ENCODE measurements around the gene CLCNKB. TPM values are rescaled to one million over a fixed set of nuclear protein-coding genes. Genes with fewer than 3 reads are reported as not detected.
A peak's percentile ranks its signal among the peaks of the same experiment; 100 is the strongest.

Gene CLCNKB
- total RNA-seq (not detected), total RNA-seq (0 to 0.13 (median 0) reads per million in 172 experiments)
- polyA plus RNA-seq (2013, experiment 1 of 2): not detected
- polyA plus RNA-seq (2013, experiment 2 of 2): 0.01 TPM

- intact Hi-C loops (cut with DNase I, micrococcal nuclease): no loop called here
- Histone ChIP-seq H3K4me1 (ENCODE audit: insufficient read depth, low read length) (peaks cover 2% of the 10 kb centered on the region), H3K27ac (ENCODE audit: low read depth in 1 of 2, low read length in 2 of 2) (no peak within 1 kb of the TSS), H3K9me3 (ENCODE audit: control insufficient read depth in 1 of 2, insufficient read depth in 1 of 2, low read length in 2 of 2) (no peaks in the 10 kb centered on the region), H3K36me3 (ENCODE audit: insufficient read depth, low read length) (no peaks in the 10 kb centered on the region), H3K4me3 (ENCODE audit: low read length) (no peak within 1 kb of the TSS), H3K27me3 (ENCODE audit: control insufficient read depth in 1 of 2, insufficient read depth in 2 of 2, low read length in 2 of 2) (no peaks in the 10 kb centered on the region)
- Mint-ChIP-seq H3K27me3 (peaks cover 7% of the 10 kb centered on the region), H3K9me3 (no peaks in the 10 kb centered on the region), H3K4me1 (ENCODE audit: low read depth) (no peaks in the 10 kb centered on the region), H3K4me3 (no peak within 1 kb of the TSS), H3K27ac (no peak within 1 kb of the TSS), H3K36me3 (ENCODE audit: low read depth) (no peaks in the 10 kb centered on the region)
- no peak for DNase-seq
- ChIA-PET CTCF (no interaction called here), POLR2A (no interaction called here)
- ATAC-seq (ENCODE audit: poor library complexity): no peak
- TF ChIP-seq CTCF (IDR thresholded peaks at IDR 0.05): no peak
These were observed at the start of gene CLCNKB for GRCh38 chr1:16043521-16043920. Gene CLCNKB, plus strand, starts transcription at chr1:16043782. Its CDS starts 711 bp downstream, at chr1:16044493.

- ATAC-seq (ENCODE audit: poor library complexity) (no peak), DNase-seq (no peak)
- no peak overlapping the region for H3K27ac Mint-ChIP-seq
- Histone ChIP-seq H3K27ac (ENCODE audit: low read depth in 1 of 2, low read length in 2 of 2) (no peak overlapping the region), H3K4me3 (ENCODE audit: low read length) (no peak overlapping the region), H3K4me1 (ENCODE audit: insufficient read depth, low read length) (no peaks in the 10 kb centered on the region), H3K9me3 (ENCODE audit: control insufficient read depth in 1 of 2, insufficient read depth in 1 of 2, low read length in 2 of 2) (no peaks in the 10 kb centered on the region), H3K27me3 (ENCODE audit: control insufficient read depth in 1 of 2, insufficient read depth in 2 of 2, low read length in 2 of 2) (no peaks in the 10 kb centered on the region), H3K36me3 (ENCODE audit: insufficient read depth, low read length) (no peaks in the 10 kb centered on the region)
- H3K27me3 Mint-ChIP-seq: no peaks in the 10 kb centered on the region
- no peaks in the 10 kb centered on the region for H3K9me3 Mint-ChIP-seq
- H3K4me3 Mint-ChIP-seq: no peak overlapping the region
- H3K4me1 Mint-ChIP-seq (ENCODE audit: low read depth): no peaks in the 10 kb centered on the region
- H3K36me3 Mint-ChIP-seq (ENCODE audit: low read depth): no peaks in the 10 kb centered on the region
- no peak for TF ChIP-seq CTCF (IDR thresholded peaks at IDR 0.05)
- CTCF ChIA-PET: interaction anchor here (0.6 to 1.4 kb wide), 5 partner anchors 14 to 202 kb away, joined by 3 to 6 read pairs (median 4); partner anchors contain the start of gene ZBTB17
- POLR2A ChIA-PET: no interaction called here
- intact Hi-C loops (cut with DNase I, micrococcal nuclease): loop anchor here (2.0 to 10.0 kb wide), 3 partner anchors 177 to 201 kb away; no protein-coding TSS in a partner anchor
These were observed 49.5 kb upstream of the CLCNKB start for GRCh38 chr1:15994081-15994480.

GRCh38 chr1:15994590-15995351 is 48.8 kb upstream of the CLCNKB start:
- Histone ChIP-seq H3K27ac (ENCODE audit: low read depth in 1 of 2, low read length in 2 of 2) (no peak overlapping the region), H3K4me3 (ENCODE audit: low read length) (no peak overlapping the region), H3K27me3 (ENCODE audit: control insufficient read depth in 1 of 2, insufficient read depth in 2 of 2, low read length in 2 of 2) (no peaks in the 10 kb centered on the region), H3K4me1 (ENCODE audit: insufficient read depth, low read length) (no peaks in the 10 kb centered on the region), H3K9me3 (ENCODE audit: control insufficient read depth in 1 of 2, insufficient read depth in 1 of 2, low read length in 2 of 2) (no peaks in the 10 kb centered on the region), H3K36me3 (ENCODE audit: insufficient read depth, low read length) (no peaks in the 10 kb centered on the region)
- peak; percentile 44 for ATAC-seq (ENCODE audit: poor library complexity)
- ChIA-PET CTCF (interaction anchor here (0.6 to 1.4 kb wide), 5 partner anchors 15 to 203 kb away, joined by 3 to 6 read pairs (median 4); partner anchors contain the start of gene ZBTB17), POLR2A (interaction anchor here (0.7 kb wide), 1 partner anchor 11 kb away, joined by 3 read pairs; no protein-coding TSS in a partner anchor)
- no peaks in the 10 kb centered on the region for H3K4me1 Mint-ChIP-seq (ENCODE audit: low read depth)
- DNase-seq: peak in 10 of 14 experiments; percentile 10 to 67 (median 24)
- H3K36me3 Mint-ChIP-seq (ENCODE audit: low read depth): no peaks in the 10 kb centered on the region
- H3K4me3 Mint-ChIP-seq: no peak overlapping the region
- TF ChIP-seq CTCF (IDR thresholded peaks at IDR 0.05): peak; percentile 43
- no peak overlapping the region for H3K27ac Mint-ChIP-seq
- no peaks in the 10 kb centered on the region for H3K27me3 Mint-ChIP-seq
- H3K9me3 Mint-ChIP-seq: no peaks in the 10 kb centered on the region
- intact Hi-C loops (cut with DNase I, micrococcal nuclease): loop anchor here (2.0 to 10.0 kb wide), 3 partner anchors 178 to 202 kb away; no protein-coding TSS in a partner anchor

Measured in CD4-positive, alpha-beta T cell (primary cell).